OCI-LY7 (cell line): ENCODE measurements around the gene ELAC2.

Source experiments
- EZH2phosphoT487 ChIP-seq: fragments of 200-600 bp; sonication (generic); IDR thresholded peaks from 2 replicates; pipeline ENCODE4 v1.6.1; 2018; ENCODE audit warnings: low read depth, borderline replicate concordance, mild to moderate bottlenecking, mixed run types, antibody characterized with exemption, low read length, moderate library complexity, mixed read lengths
- TF ChIP-seq, protein P1 (sequence below): fragments of 200-600 bp; sonication (generic); conservative IDR thresholded peaks from 2 replicates; pipeline ENCODE4 v1.5.1; 2014; ENCODE audit warnings: mild to moderate bottlenecking, antibody characterized with exemption, low read length, moderate library complexity, mixed read lengths

- TF ChIP-seq, protein P1, sequence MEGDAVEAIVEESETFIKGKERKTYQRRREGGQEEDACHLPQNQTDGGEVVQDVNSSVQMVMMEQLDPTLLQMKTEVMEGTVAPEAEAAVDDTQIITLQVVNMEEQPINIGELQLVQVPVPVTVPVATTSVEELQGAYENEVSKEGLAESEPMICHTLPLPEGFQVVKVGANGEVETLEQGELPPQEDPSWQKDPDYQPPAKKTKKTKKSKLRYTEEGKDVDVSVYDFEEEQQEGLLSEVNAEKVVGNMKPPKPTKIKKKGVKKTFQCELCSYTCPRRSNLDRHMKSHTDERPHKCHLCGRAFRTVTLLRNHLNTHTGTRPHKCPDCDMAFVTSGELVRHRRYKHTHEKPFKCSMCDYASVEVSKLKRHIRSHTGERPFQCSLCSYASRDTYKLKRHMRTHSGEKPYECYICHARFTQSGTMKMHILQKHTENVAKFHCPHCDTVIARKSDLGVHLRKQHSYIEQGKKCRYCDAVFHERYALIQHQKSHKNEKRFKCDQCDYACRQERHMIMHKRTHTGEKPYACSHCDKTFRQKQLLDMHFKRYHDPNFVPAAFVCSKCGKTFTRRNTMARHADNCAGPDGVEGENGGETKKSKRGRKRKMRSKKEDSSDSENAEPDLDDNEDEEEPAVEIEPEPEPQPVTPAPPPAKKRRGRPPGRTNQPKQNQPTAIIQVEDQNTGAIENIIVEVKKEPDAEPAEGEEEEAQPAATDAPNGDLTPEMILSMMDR: no peak
- TF ChIP-seq EZH2phosphoT487: no peak
Observed at GRCh38 chr17:12977008-12977751, 40.6 kb downstream of the ELAC2 start.
